GM12878 (cell line): ENCODE data around the gene SRPK2. TPM values are rescaled to one million over a fixed set of nuclear protein-coding genes. Genes with fewer than 3 reads are reported as not detected.
"Not testable (repeated sequence)": the region's sequence is repeated elsewhere in the genome, so short reads cannot be mapped to it uniquely, and the experiment has no call there.

ENCODE experiments used
- ATAC-seq: fragments of 200-7000 bp; cut with Tn5 transposase; 3 replicates; pipeline ENCODE4 v1.9.1; 2020; ENCODE audit warnings: mild to moderate bottlenecking, moderate library complexity
- BruUV-seq: library from RNA; stranded (reverse); fragments of 400-500 nt; replicated peaks from 2 replicates; lab custom pipeline; 2021; lab: Mats Ljungman, UMichigan
- CTCF ChIA-PET: fragments of 300-600 bp; sonication (Branson Sonifier 250); formaldehyde crosslinking; extraction: SDS; loops from one replicate; lab custom pipeline; 2021; ENCODE audit warnings: inconsistent platforms; lab: Yijun Ruan, JAX
- POLR2A ChIA-PET: fragments of 350-600 bp; formaldehyde crosslinking; extraction: SDS; loops from one replicate; lab custom pipeline; 2021; ENCODE audit warnings: inconsistent platforms; lab: Charles Lee
- RAD21 ChIA-PET: fragments of 300-600 bp; sonication (Branson Sonifier 250); formaldehyde crosslinking; loops from one replicate; lab custom pipeline; 2023; ENCODE audit warnings: antibody characterized with exemption; ENCODE audit not compliant: unreplicated experiment; lab: Charles Lee
- SMC1A ChIA-PET: fragments of 300-600 bp; sonication (Branson Sonifier 250); formaldehyde crosslinking; loops from one replicate; lab custom pipeline; 2023; ENCODE audit not compliant: unreplicated experiment, uncharacterized antibody; lab: Charles Lee
- DNase-seq: peaks from one replicate; pipeline ENCODE4 v3.0.0-alpha.2; 2011; ENCODE audit warnings: low read depth, low spot score
- FAIRE-seq: peaks from 3 replicates; lab custom pipeline; 2011; peaks lifted over from hg19 to GRCh38; lab: Jason Lieb, UNC
- H2AFZ ChIP-seq: 2 replicates; pipeline ENCODE4 v1.6.0; 2011; ENCODE audit warnings: low read depth, low read length, control low read depth; ENCODE audit not compliant: control insufficient read depth
- H3K27ac ChIP-seq: 2 replicates; pipeline ENCODE4 v1.5.1; 2011; ENCODE audit warnings: control low read depth; ENCODE audit not compliant: control insufficient read depth, insufficient read depth
- H3K27me3 ChIP-seq, 2 experiments: replicated peaks in 1 of 2; 2 replicates each; pipeline versions ENCODE4 v1.6.0 to v1.6.1; 2011; ENCODE audit warnings: low read length in 1 of 2; ENCODE audit not compliant: control insufficient read depth in 2 of 2, insufficient read depth in 2 of 2
- H3K36me3 ChIP-seq, 2 experiments: 2 replicates each; pipeline ENCODE4 v1.5.1; 2011; ENCODE audit warnings: low read length in 1 of 2; ENCODE audit not compliant: control insufficient read depth in 2 of 2, insufficient read depth in 2 of 2
- H3K4me1 ChIP-seq: 2 replicates; pipeline ENCODE4 v1.6.1; 2011; ENCODE audit warnings: mild to moderate bottlenecking, low read length, moderate library complexity, mixed read lengths; ENCODE audit not compliant: control insufficient read depth, insufficient read depth
- H3K4me2 ChIP-seq: 2 replicates; pipeline ENCODE4 v1.6.0; 2011; ENCODE audit warnings: control low read depth; ENCODE audit not compliant: control insufficient read depth, insufficient read depth
- H3K4me3 ChIP-seq: fragments of 200-600 bp; sonication (generic); 2 replicates; pipeline ENCODE4 v1.5.1; 2016
- H3K79me2 ChIP-seq: 2 replicates; pipeline ENCODE4 v1.6.0; 2011; ENCODE audit warnings: low read length; ENCODE audit not compliant: control insufficient read depth, insufficient read depth
- H3K9ac ChIP-seq: 2 replicates; pipeline ENCODE4 v1.8.0; 2011; ENCODE audit warnings: low read length, control low read depth, mixed read lengths; ENCODE audit not compliant: control insufficient read depth, insufficient read depth
- H3K9me3 ChIP-seq: replicated peaks from 3 replicates; pipeline ENCODE4 v1.5.1; 2011; ENCODE audit warnings: mild to moderate bottlenecking, low read length; ENCODE audit not compliant: control insufficient read depth, insufficient read depth
- H4K20me1 ChIP-seq: 2 replicates; pipeline ENCODE4 v1.6.0; 2011; ENCODE audit not compliant: control insufficient read depth, insufficient read depth
- EP300 ChIP-seq, 2 experiments: fragments of 150-350 bp in 1 of 2; IDR thresholded peaks; 2 replicates each; pipeline ENCODE4 v1.6.1; 2011 to 2012; ENCODE audit warnings: low read depth in 2 of 2, low read length in 2 of 2, borderline replicate concordance in 1 of 2, improper control_type of control experiment in 1 of 2, inconsistent platforms in 1 of 2; ENCODE audit not compliant: control insufficient read depth in 1 of 2
- LARP7 ChIP-seq: fragments of 450-650 bp; IDR thresholded peaks from 2 replicates; pipeline ENCODE4 v1.6.1; 2017; ENCODE audit warnings: mild to moderate bottlenecking
- STAT1 ChIP-seq: fragments of 450-650 bp; conservative IDR thresholded peaks from 2 replicates; pipeline ENCODE4 v1.6.1; 2014; ENCODE audit warnings: antibody characterized with exemption, mild to moderate bottlenecking
- TCF3 ChIP-seq: IDR thresholded peaks from 2 replicates; pipeline ENCODE4 v1.6.1; 2012; ENCODE audit warnings: low read depth, mild to moderate bottlenecking, low read length, borderline replicate concordance; ENCODE audit not compliant: insufficient read depth
- WGBS: methylation state at CpG from one replicate; pipeline ENCODE4 v1.1.6; 2016; ENCODE audit warnings: low lambda C conversion rate; ENCODE audit not compliant: insufficient replicate concordance, insufficient coverage; ENCODE audit errors: missing lambda C conversion rate; 5-methylcytosine and 5-hydroxymethylcytosine counted together
- in situ Hi-C: fragments of 300-500 bp; cut with MboI; formaldehyde crosslinking; loops from 9 replicates; pipeline ENCODE4 v1.14.3; 2018; ENCODE audit warnings: mixed read lengths
- intact Hi-C: fragments of 100-400 bp; cut with micrococcal nuclease; formaldehyde crosslinking; loops from one replicate; pipeline ENCODE4 v1.14.2; 2022; ENCODE audit not compliant: unreplicated experiment
- polyA plus RNA-seq, 11 experiments: library from polyadenylated mRNA; depleted of rRNA in 4 of 11; unstranded in 6 of 11; stranded (reverse) in 5 of 11; fragments of >200 nt; fragmentation: Nextera tagmentation in 4 of 11; fragmentation: Illumina TruSeq in 1 of 11; extraction: Ambion mirVana in 4 of 11; extraction: Trizol in 1 of 11; gene quantifications; 1 replicate in 1 of 11; 2 replicates in 10 of 11; pipeline versions ENCODE4 v1.2.1 to v1.2.3, GENCODE V29; 2011 to 2016; ENCODE audit warnings: inconsistent platforms in 2 of 11, missing spikeins in 2 of 11, low read depth in 1 of 11
- total RNA-seq, 4 experiments: library from RNA; depleted of rRNA in 3 of 4; stranded (reverse); fragments of >200 nt in 3 of 4; fragmentation: Illumina TruSeq in 1 of 4; extraction: Trizol in 1 of 4; gene quantifications; 2 replicates each; pipeline versions ENCODE4 v1.2.1 to v1.2.3, GENCODE V29; 2013 to 2021
- TF ChIP-seq, protein P1 (sequence below): IDR thresholded peaks from 2 replicates; pipeline ENCODE4 v1.6.1; 2012; ENCODE audit warnings: mild to moderate bottlenecking, low read depth, low read length

Gene SRPK2
- total and polyA plus RNA-seq, 10 of the 15 experiments (the other 5 are each of a cell fraction or from before 2014, with no cell fraction given), result 13.2 to 32.8 (median 24.5) TPM

DNA sequence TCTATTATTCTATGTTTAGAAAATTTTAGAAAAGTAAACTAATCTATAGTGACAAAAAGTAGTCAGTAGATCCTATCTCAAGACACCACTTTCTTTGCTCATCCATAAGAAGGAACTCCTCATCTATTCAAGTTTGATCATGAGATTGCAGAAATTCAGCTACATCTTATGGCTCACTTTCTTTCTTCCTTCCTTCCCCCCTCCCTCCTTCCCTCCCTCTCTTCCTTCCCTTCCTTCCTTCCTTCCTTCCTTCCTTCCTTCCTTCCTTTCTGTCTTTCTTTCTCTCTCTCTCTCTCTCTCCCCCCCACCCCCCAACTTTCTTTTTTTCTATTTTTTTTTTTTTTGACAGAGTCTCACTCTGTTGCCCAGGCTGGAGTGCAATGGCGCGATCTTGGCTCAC, 35.3 kb upstream of the SRPK2 start (continued):
- TF ChIP-seq EP300 (IDR thresholded peaks at IDR 0.05; ENCODE audit: borderline replicate concordance in 1 of 2, control insufficient read depth in 1 of 2, low read depth in 2 of 2, low read length in 2 of 2) (no peak), LARP7 (no peak), STAT1 (no peak)
- TF ChIP-seq, all 136 proteins: peak for 0

DNA sequence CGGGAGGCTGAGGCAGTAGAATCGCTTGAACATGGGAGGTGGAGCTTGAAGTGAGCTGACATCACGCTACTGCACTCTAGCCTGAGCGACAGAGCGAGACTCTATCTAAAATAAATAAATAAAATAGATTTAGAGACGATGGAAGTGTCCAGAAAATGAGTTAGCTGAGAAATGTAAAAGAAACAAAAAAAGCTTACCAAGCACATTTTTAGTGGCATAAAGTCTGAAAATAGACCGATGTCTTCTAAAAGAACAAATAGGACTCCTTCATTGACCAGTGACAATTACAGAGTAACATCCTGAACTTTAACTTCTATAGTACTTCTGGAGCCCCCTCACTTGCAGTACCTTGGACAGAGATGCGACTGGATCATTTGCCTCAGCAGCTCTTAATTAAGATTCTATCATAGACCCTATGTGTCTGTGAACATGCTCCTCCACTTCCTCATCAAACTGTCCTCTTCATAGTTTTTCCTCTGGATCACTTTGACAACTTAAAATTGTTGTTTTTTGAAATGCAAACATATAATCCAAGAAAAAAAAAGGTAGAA, 25.2 kb upstream of the SRPK2 start:
- BruUV-seq, result no TSS peak
- no peak for FAIRE-seq
- H3K27ac ChIP-seq, result no peak overlapping the region
- H3K4me2 ChIP-seq, result no peak overlapping the region
- no peak overlapping the region for H2AFZ ChIP-seq
- H3K4me3 ChIP-seq, result no peak overlapping the region
- RAD21 ChIA-PET, result no interaction called here
- in situ Hi-C loops (no loop called here), intact Hi-C loops (no loop called here)
- no peaks in the 10 kb centered on the region for H3K36me3 ChIP-seq
- no peaks in the 10 kb centered on the region for H4K20me1 ChIP-seq
- CTCF ChIA-PET, result no interaction called here
- no peaks in the 10 kb centered on the region for H3K4me1 ChIP-seq
- 64% methylated on average over 8 of the region's 8 CpGs for WGBS
- POLR2A ChIA-PET, result no interaction called here
- no peak overlapping the region for H3K9ac ChIP-seq
- ATAC-seq, result no peak
- TF ChIP-seq TCF3, result no peak
- TF ChIP-seq, protein P1, sequence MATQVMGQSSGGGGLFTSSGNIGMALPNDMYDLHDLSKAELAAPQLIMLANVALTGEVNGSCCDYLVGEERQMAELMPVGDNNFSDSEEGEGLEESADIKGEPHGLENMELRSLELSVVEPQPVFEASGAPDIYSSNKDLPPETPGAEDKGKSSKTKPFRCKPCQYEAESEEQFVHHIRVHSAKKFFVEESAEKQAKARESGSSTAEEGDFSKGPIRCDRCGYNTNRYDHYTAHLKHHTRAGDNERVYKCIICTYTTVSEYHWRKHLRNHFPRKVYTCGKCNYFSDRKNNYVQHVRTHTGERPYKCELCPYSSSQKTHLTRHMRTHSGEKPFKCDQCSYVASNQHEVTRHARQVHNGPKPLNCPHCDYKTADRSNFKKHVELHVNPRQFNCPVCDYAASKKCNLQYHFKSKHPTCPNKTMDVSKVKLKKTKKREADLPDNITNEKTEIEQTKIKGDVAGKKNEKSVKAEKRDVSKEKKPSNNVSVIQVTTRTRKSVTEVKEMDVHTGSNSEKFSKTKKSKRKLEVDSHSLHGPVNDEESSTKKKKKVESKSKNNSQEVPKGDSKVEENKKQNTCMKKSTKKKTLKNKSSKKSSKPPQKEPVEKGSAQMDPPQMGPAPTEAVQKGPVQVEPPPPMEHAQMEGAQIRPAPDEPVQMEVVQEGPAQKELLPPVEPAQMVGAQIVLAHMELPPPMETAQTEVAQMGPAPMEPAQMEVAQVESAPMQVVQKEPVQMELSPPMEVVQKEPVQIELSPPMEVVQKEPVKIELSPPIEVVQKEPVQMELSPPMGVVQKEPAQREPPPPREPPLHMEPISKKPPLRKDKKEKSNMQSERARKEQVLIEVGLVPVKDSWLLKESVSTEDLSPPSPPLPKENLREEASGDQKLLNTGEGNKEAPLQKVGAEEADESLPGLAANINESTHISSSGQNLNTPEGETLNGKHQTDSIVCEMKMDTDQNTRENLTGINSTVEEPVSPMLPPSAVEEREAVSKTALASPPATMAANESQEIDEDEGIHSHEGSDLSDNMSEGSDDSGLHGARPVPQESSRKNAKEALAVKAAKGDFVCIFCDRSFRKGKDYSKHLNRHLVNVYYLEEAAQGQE, result peak; percentile 65; the same call in 1 of the 2 replicates
- no peaks in the 10 kb centered on the region for H3K27me3 ChIP-seq
- DNase-seq, result no peak
- no peaks in the 10 kb centered on the region for H3K9me3 ChIP-seq
- no peaks in the 10 kb centered on the region for H3K79me2 ChIP-seq
- SMC1A ChIA-PET, result interaction anchor here (1.2 kb wide), 1 partner anchor 15 kb away, joined by 3 read pairs; no protein-coding TSS in a partner anchor

DNA sequence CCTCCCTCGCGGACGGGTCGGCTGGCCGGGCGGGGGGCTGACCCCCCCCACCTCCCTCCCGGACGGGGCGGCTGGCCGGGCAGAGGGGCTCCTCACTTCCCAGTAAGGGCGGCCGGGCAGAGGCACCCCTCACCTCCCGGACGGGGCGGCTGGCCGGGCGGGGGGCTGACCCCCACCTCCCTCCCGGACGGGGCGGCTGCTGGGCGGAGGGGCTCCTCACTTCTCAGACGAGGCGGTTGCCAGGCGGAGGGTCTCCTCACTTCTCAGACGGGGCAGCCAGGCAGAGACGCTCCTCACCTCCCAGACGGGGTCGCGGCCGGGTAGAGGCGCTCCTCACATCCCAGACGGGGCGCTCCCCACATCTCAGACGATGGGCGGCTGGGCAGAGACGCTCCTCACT, 22.1 kb upstream of the SRPK2 start:
- SMC1A ChIA-PET, RAD21 ChIA-PET, FAIRE-seq, H3K36me3 ChIP-seq, H3K4me2 ChIP-seq, H3K27ac ChIP-seq, intact Hi-C loops, CTCF ChIA-PET, ATAC-seq, H3K4me1 ChIP-seq, POLR2A ChIA-PET, H3K9ac ChIP-seq, H3K27me3 ChIP-seq, H4K20me1 ChIP-seq, H3K4me3 ChIP-seq, in situ Hi-C loops, H2AFZ ChIP-seq, H3K79me2 ChIP-seq, BruUV-seq, H3K9me3 ChIP-seq, DNase-seq: not testable (repeated sequence)
- 100% methylated on average over 7 of the region's 36 CpGs for WGBS
